Measurements from ENCODE around the gene RPTOR. TPM values are rescaled to one million over a fixed set of nuclear protein-coding genes. Genes with fewer than 3 reads are reported as not detected.

The RPTOR gene
- total and polyA plus RNA-seq, 2 donors (not counting 3 experiments of a cell fraction or from before 2014, with no cell fraction given) = 10.7 to 41.8 TPM

- FAIRE-seq = no peak
- H3K4me3 ChIP-seq (replicated peaks in 1 of 3; ENCODE audit: insufficient read depth in 1 of 3, low read depth in 1 of 3, low read length in 3 of 3) = no peak overlapping the region
- no peaks in the 10 kb centered on the region for H4K20me1 ChIP-seq (replicated peaks; ENCODE audit: control insufficient read depth, extremely low read depth, insufficient read depth, low read length)
- POLR2A ChIA-PET = no interaction called here
- no peak for DNase-seq (ENCODE audit: low read depth, low spot score)
- H3K27ac ChIP-seq (ENCODE audit: insufficient read depth, low read depth, low read length) = no peak overlapping the region
- no peaks in the 10 kb centered on the region for H3K36me3 ChIP-seq (ENCODE audit: control insufficient read depth in 2 of 2, extremely low read depth in 1 of 2, insufficient read depth in 2 of 2, low read length in 2 of 2)
- H3K4me1 ChIP-seq (ENCODE audit: control insufficient read depth, extremely low read depth, insufficient read depth, low read length) = peaks cover 9% of the 10 kb centered on the region
- no peaks in the 10 kb centered on the region for H3K9me3 ChIP-seq (replicated peaks; ENCODE audit: control insufficient read depth, insufficient read depth, low read length)
- H2AFZ ChIP-seq (ENCODE audit: low read depth, low read length) = no peak overlapping the region
- no peaks in the 10 kb centered on the region for H3K79me2 ChIP-seq (ENCODE audit: control insufficient read depth, insufficient read depth, low read length)
- CTCF ChIA-PET = no interaction called here
- no peak for TF ChIP-seq MYC (IDR thresholded peaks at IDR 0.05; ENCODE audit: low read depth, low read length)
- TF ChIP-seq JUN (IDR thresholded peaks at IDR 0.05; ENCODE audit: borderline replicate concordance, insufficient read depth, insufficient read length, low read depth) = no peak
- no peak for TF ChIP-seq MAX (IDR thresholded peaks at IDR 0.05; ENCODE audit: insufficient read depth, insufficient read length)
- TF ChIP-seq GATA2 (IDR thresholded peaks at IDR 0.05; ENCODE audit: insufficient read depth, insufficient read length, low read depth, low read length) = no peak
- no peak for TF ChIP-seq CTCF (IDR thresholded peaks at IDR 0.05; ENCODE audit: extremely low read depth in 1 of 2, insufficient read depth in 1 of 2, low read depth in 1 of 2, low read length in 2 of 2)
- TF ChIP-seq POLR2AphosphoS5 (IDR thresholded peaks at IDR 0.05; ENCODE audit: insufficient read depth, low read depth, low read length) = no peak
- TF ChIP-seq POLR2A (IDR thresholded peaks at IDR 0.05; ENCODE audit: low read depth, low read length) = no peak
- no peak for TF ChIP-seq EZH2 (IDR thresholded peaks at IDR 0.05; ENCODE audit: borderline replicate concordance, low read depth, low read length, severe bottlenecking)
- no peak for TF ChIP-seq FOS (IDR thresholded peaks at IDR 0.05; ENCODE audit: borderline replicate concordance, insufficient read depth, low read length)
- dilution Hi-C loops (cut with MboI; ENCODE audit: extremely low pct_ligation_motif_present, low sequenced_read_pairs) = no loop called here
- peaks cover 14 to 25% of the 10 kb centered on the region in 2 experiments for H3K27me3 ChIP-seq (ENCODE audit: control insufficient read depth in 2 of 2, insufficient read depth in 2 of 2, low read length in 2 of 2)
- H3K4me2 ChIP-seq (ENCODE audit: insufficient read depth, low read length) = no peak overlapping the region
- H3K9me1 ChIP-seq (replicated peaks; ENCODE audit: control insufficient read depth, extremely low read depth, insufficient read depth, low read length) = no peaks in the 10 kb centered on the region
- no peak overlapping the region for H3K9ac ChIP-seq (replicated peaks; ENCODE audit: extremely low read depth, insufficient read depth, low read length)
- intact Hi-C loops (cut with micrococcal nuclease) = no loop called here
- no TSS peak for BruUV-seq (replicated peaks)
These were observed 21.4 kb upstream of the RPTOR start for GRCh38 chr17:80523054-80523744.

Measured in endothelial cell of umbilical vein (primary cell).